H1 (cell line): ENCODE data around the gene FAM162B. TPM values are rescaled to one million over a fixed set of nuclear protein-coding genes. Genes with fewer than 3 reads are reported as not detected.

Experiments
- CTCF ChIA-PET: fragments of 300-600 bp; sonication (Branson Sonifier 250); formaldehyde crosslinking; loops from one replicate; lab custom pipeline; 2021; ENCODE audit not compliant: partially characterized antibody; lab: Charles Lee
- POLR2A ChIA-PET: fragments of 300-600 bp; sonication (Branson Sonifier 250); formaldehyde crosslinking; loops from one replicate; lab custom pipeline; 2021; ENCODE audit warnings: inconsistent platforms; ENCODE audit not compliant: partially characterized antibody; lab: Charles Lee
- DNase-seq, 2 experiments: peaks; one replicate each; pipeline versions ENCODE4 v3.0.0 to v3.0.0-alpha.2; 2010 to 2022; ENCODE audit warnings: low spot score in 2 of 2, low read depth in 1 of 2, mixed read lengths in 1 of 2
- FAIRE-seq: peaks from 2 replicates; lab custom pipeline; 2011; peaks lifted over from hg19 to GRCh38; lab: Jason Lieb, UNC
- H2AFZ ChIP-seq: 2 replicates; pipeline ENCODE4 v1.8.1; 2012; ENCODE audit warnings: low read length, inconsistent platforms
- H2AK5ac ChIP-seq: 2 replicates; pipeline ENCODE4 v1.6.1; 2013; ENCODE audit warnings: low read depth, low read length
- H2BK120ac ChIP-seq: replicated peaks from 2 replicates; pipeline ENCODE3; 2013; ENCODE audit warnings: low read depth, low read length, inconsistent platforms
- H2BK12ac ChIP-seq: 2 replicates; pipeline ENCODE4 v1.6.1; 2013; ENCODE audit warnings: low read depth, low read length
- H2BK15ac ChIP-seq: 2 replicates; pipeline ENCODE4 v1.6.1; 2013; ENCODE audit warnings: low read length
- H2BK20ac ChIP-seq: 2 replicates; pipeline ENCODE4 v1.6.1; 2013; ENCODE audit warnings: low read length
- H2BK5ac ChIP-seq: 2 replicates; pipeline ENCODE4 v1.6.1; 2013; ENCODE audit warnings: low read depth, low read length
- H3K14ac ChIP-seq: 2 replicates; pipeline ENCODE4 v1.6.1; 2013; ENCODE audit warnings: inconsistent platforms; ENCODE audit not compliant: insufficient read length
- H3K18ac ChIP-seq: 2 replicates; pipeline ENCODE4 v1.6.1; 2013; ENCODE audit warnings: low read length; ENCODE audit errors: extremely low read depth
- H3K23ac ChIP-seq: 2 replicates; pipeline ENCODE4 v1.6.1; 2013; ENCODE audit warnings: inconsistent platforms; ENCODE audit not compliant: insufficient read length
- H3K23me2 ChIP-seq: 2 replicates; pipeline ENCODE4 v1.6.1; 2013; ENCODE audit warnings: low read depth, low read length
- H3K27ac ChIP-seq: 2 replicates; pipeline ENCODE4 v1.6.1; 2011; ENCODE audit warnings: low read depth, low read length, inconsistent platforms
- H3K27me3 ChIP-seq, 4 experiments: replicated peaks in 1 of 4; 1 replicate in 1 of 4; 2 replicates in 3 of 4; pipeline versions ENCODE4 v1.6.1 to v1.8.1; 2011 to 2013; ENCODE audit warnings: low read length in 3 of 4, mild to moderate bottlenecking in 3 of 4, inconsistent platforms in 2 of 4, mixed read lengths in 2 of 4, moderate library complexity in 1 of 4; ENCODE audit not compliant: control insufficient read depth in 3 of 4, insufficient read depth in 3 of 4; ENCODE audit errors: extremely low read depth in 1 of 4
- H3K36me3 ChIP-seq, 4 experiments: 2 replicates each; pipeline versions ENCODE4 v1.6.1 to v1.8.1; 2011 to 2013; ENCODE audit warnings: mild to moderate bottlenecking in 4 of 4, low read length in 3 of 4, moderate library complexity in 2 of 4, control low read depth in 1 of 4, inconsistent platforms in 1 of 4; ENCODE audit not compliant: insufficient read depth in 4 of 4, control insufficient read depth in 2 of 4
- H3K4ac ChIP-seq: replicated peaks from 2 replicates; pipeline ENCODE3; 2013; ENCODE audit warnings: low read length, low read depth, mixed read lengths, inconsistent platforms; ENCODE audit not compliant: insufficient read length
- H3K4me1 ChIP-seq, 4 experiments: replicated peaks in 1 of 4; 1 replicate in 1 of 4; 2 replicates in 3 of 4; pipeline versions ENCODE4 v1.6.1 to v1.8.1; 2011 to 2013; ENCODE audit warnings: low read length in 3 of 4, inconsistent platforms in 2 of 4, mixed read lengths in 1 of 4; ENCODE audit not compliant: insufficient read depth in 4 of 4, control insufficient read depth in 3 of 4
- H3K4me2 ChIP-seq, 2 experiments: 2 replicates each; pipeline versions ENCODE4 v1.6.1 to v1.8.1; 2011 to 2013; ENCODE audit warnings: low read depth in 2 of 2, low read length in 2 of 2, control low read depth in 1 of 2, inconsistent platforms in 1 of 2, mild to moderate bottlenecking in 1 of 2; ENCODE audit not compliant: insufficient read depth in 1 of 2
- H3K4me3 ChIP-seq, 4 experiments: fragments of 200-600, 300-600 bp in 1 of 4; sonication (generic), shearing (Covaris generic), sonication (Bioruptor Twin) in 1 of 4; 2 replicates each; pipeline versions ENCODE4 v1.5.1 to v1.8.1; 2011 to 2016; ENCODE audit warnings: low read length in 4 of 4, low read depth in 3 of 4, control low read depth in 2 of 4, inconsistent platforms in 2 of 4, mild to moderate bottlenecking in 2 of 4, mixed read lengths in 1 of 4, moderate library complexity in 1 of 4; ENCODE audit not compliant: insufficient read depth in 2 of 4; ENCODE audit errors: extremely low read depth in 1 of 4
- H3K56ac ChIP-seq: replicated peaks from 2 replicates; pipeline ENCODE3; 2013; ENCODE audit warnings: low read depth, mild to moderate bottlenecking, mixed read lengths, low read length, inconsistent platforms; ENCODE audit not compliant: insufficient read length
- H3K79me1 ChIP-seq: 2 replicates; pipeline ENCODE4 v1.6.1; 2013; ENCODE audit warnings: low read depth, low read length, control low read depth
- H3K79me2 ChIP-seq, 2 experiments: 2 replicates each; pipeline versions ENCODE4 v1.6.1 to v1.8.1; 2012 to 2013; ENCODE audit warnings: low read length in 2 of 2, mild to moderate bottlenecking in 2 of 2, inconsistent platforms in 1 of 2; ENCODE audit not compliant: insufficient read depth in 2 of 2, control insufficient read depth in 1 of 2
- H3K9ac ChIP-seq, 4 experiments: replicated peaks in 1 of 4; 1 replicate in 1 of 4; 2 replicates in 3 of 4; pipeline versions ENCODE4 v1.6.1 to v1.8.1; 2011 to 2013; ENCODE audit warnings: low read depth in 3 of 4, low read length in 3 of 4, control low read depth in 2 of 4, mild to moderate bottlenecking in 2 of 4, moderate library complexity in 2 of 4, inconsistent platforms in 1 of 4; ENCODE audit errors: extremely low read depth in 1 of 4
- H3K9me3 ChIP-seq, 2 experiments: 2 replicates each; pipeline versions ENCODE4 v1.6.1 to v1.8.1; 2012 to 2013; ENCODE audit warnings: mild to moderate bottlenecking in 2 of 2, moderate library complexity in 2 of 2, control low read depth in 1 of 2, inconsistent platforms in 1 of 2, low read depth in 1 of 2, low read length in 1 of 2, mixed read lengths in 1 of 2; ENCODE audit not compliant: insufficient read depth in 2 of 2
- H4K20me1 ChIP-seq, 2 experiments: replicated peaks in 1 of 2; 2 replicates each; pipeline versions ENCODE3 to v1.8.1; 2011 to 2013; ENCODE audit warnings: inconsistent platforms in 2 of 2, low read length in 2 of 2, mild to moderate bottlenecking in 1 of 2; ENCODE audit not compliant: insufficient read depth in 2 of 2, control insufficient read depth in 1 of 2
- H4K5ac ChIP-seq: 2 replicates; pipeline ENCODE4 v1.6.1; 2013; ENCODE audit warnings: low read length, low read depth, mixed read lengths, inconsistent platforms; ENCODE audit not compliant: insufficient read length
- H4K8ac ChIP-seq: 2 replicates; pipeline ENCODE4 v1.8.0; 2013; ENCODE audit warnings: mild to moderate bottlenecking, moderate library complexity, low read length, inconsistent platforms; ENCODE audit not compliant: insufficient read depth; ENCODE audit errors: extremely low read depth
- H4K91ac ChIP-seq: replicated peaks from 2 replicates; pipeline ENCODE3; 2013; ENCODE audit warnings: low read length, mixed read lengths, inconsistent platforms; ENCODE audit not compliant: insufficient read length
- KDM4A ChIP-seq: IDR thresholded peaks from one replicate; pipeline ENCODE4 v1.7.1; 2012; ENCODE audit warnings: low read depth, mild to moderate bottlenecking, moderate library complexity, low read length, inconsistent platforms; ENCODE audit not compliant: severe bottlenecking
- MAFK ChIP-seq: IDR thresholded peaks from 2 replicates; pipeline ENCODE4 v1.6.1; 2012; ENCODE audit warnings: low read depth, mild to moderate bottlenecking, improper control_type of control experiment, low read length
- WGBS, 2 experiments: shearing (Covaris generic) in 1 of 2; methylation state at CpG; one replicate each; pipeline versions ENCODE4 v1.1.6 to v1.1.7; 2013 to 2015; ENCODE audit warnings: low lambda C conversion rate in 2 of 2, mixed read lengths in 2 of 2, inconsistent platforms in 1 of 2, low coverage in 1 of 2, missing lambda C conversion rate in 1 of 2; ENCODE audit not compliant: insufficient replicate concordance in 2 of 2, insufficient coverage in 1 of 2, insufficient read length in 1 of 2; ENCODE audit errors: extremely low coverage in 1 of 2, missing lambda C conversion rate in 1 of 2; 5-methylcytosine and 5-hydroxymethylcytosine counted together
- polyA plus RNA-seq, 7 experiments: library from polyadenylated mRNA; depleted of rRNA in 3 of 7; stranded (reverse) in 5 of 7; unstranded in 2 of 7; fragments of >200 nt in 5 of 7; fragments of 200-250 nt in 2 of 7; gene quantifications; 1 replicate in 5 of 7; 2 replicates in 1 of 7; 4 replicates in 1 of 7; pipeline versions ENCODE4 v1.2.1 to v1.2.3, GENCODE V29; 2011 to 2013; ENCODE audit warnings: missing spikeins in 2 of 7, mixed read lengths in 2 of 7
- total RNA-seq: library from RNA; stranded (reverse); fragmentation: NEBNext Ultra II Directional; extraction: Animal tissue kit (Norgen Biotek cat#: 25700); gene quantifications from 2 replicates; pipeline ENCODE4 v1.2.1, GENCODE V29; 2021

FAM162B gene
- total and polyA plus RNA-seq, 2 of the 8 experiments (the other 6 are each of a cell fraction or from before 2014, with no cell fraction given): 2.6 to 3.2 TPM

GRCh38 chr6:116737004-116737403 is 28.5 kb downstream of the FAM162B start:
- FAIRE-seq: no peak

More at GRCh38 chr6:116737004-116737403, 28.5 kb downstream of the FAM162B start:
- WGBS, 2 experiments: 87% methylated on average over 3 of the region's 3 CpGs; no CpG with 5 or more reads in 1 of the 2 experiments
- no peak overlapping the region for H3K23ac ChIP-seq
- no peak overlapping the region for H2BK5ac ChIP-seq
- H3K4ac ChIP-seq: no peak overlapping the region
- no peak overlapping the region for H3K14ac ChIP-seq
- H3K4me3 ChIP-seq: no peak overlapping the region
- H4K8ac ChIP-seq: no peak overlapping the region
- H3K4me2 ChIP-seq: no peak overlapping the region
- DNase-seq: no peak
- H2BK120ac ChIP-seq: no peak overlapping the region
- H3K18ac ChIP-seq: no peak overlapping the region
- no peaks in the 10 kb centered on the region for H4K20me1 ChIP-seq
- H2BK15ac ChIP-seq: no peak overlapping the region
- no peak overlapping the region for H3K56ac ChIP-seq
- no peak overlapping the region for H4K91ac ChIP-seq
- no peaks in the 10 kb centered on the region for H3K27me3 ChIP-seq
- no peak overlapping the region for H3K9ac ChIP-seq
- peaks cover 0 to 20% (median 4%) of the 10 kb centered on the region in 4 experiments; a peak in 4 of 8 replicates for H3K36me3 ChIP-seq
- H3K79me1 ChIP-seq: no peaks in the 10 kb centered on the region
- H3K9me3 ChIP-seq: peaks cover 4 to 8% of the 10 kb centered on the region in 2 experiments; a peak in 2 of 4 replicates
- no peak overlapping the region for H3K27ac ChIP-seq
- no peaks in the 10 kb centered on the region for H3K79me2 ChIP-seq
- no peak overlapping the region for H2AK5ac ChIP-seq
- TF ChIP-seq KDM4A: no peak
- TF ChIP-seq MAFK: peak; percentile 9; the same call in 1 of the 2 replicates
- H2BK20ac ChIP-seq: no peak overlapping the region
- ChIA-PET CTCF (no interaction called here), POLR2A (no interaction called here)
- no peak overlapping the region for H2BK12ac ChIP-seq
- no peaks in the 10 kb centered on the region for H3K23me2 ChIP-seq
- H3K4me1 ChIP-seq: no peaks in the 10 kb centered on the region
- no peak overlapping the region for H2AFZ ChIP-seq
- H4K5ac ChIP-seq: no peak overlapping the region
